Testis (tissue), 3 donors: Measurements from ENCODE around the gene ABCG1. TPM values are rescaled to one million over a fixed set of nuclear protein-coding genes. Genes with fewer than 3 reads are reported as not detected.

Source experiments
- DNase-seq: peaks from one replicate; pipeline ENCODE4 v3.0.0-alpha.2; 2019
- H3K27ac ChIP-seq, 2 donors: fragments of 200-600 bp; sonication (generic); one replicate each; pipeline ENCODE4 v1.5.1; 2019
- H3K27me3 ChIP-seq: fragments of 200-600 bp; sonication (generic); one replicate; pipeline ENCODE4 v1.5.1; 2019
- H3K36me3 ChIP-seq: fragments of 200-600 bp; sonication (generic); one replicate; pipeline ENCODE4 v1.5.1; 2017; ENCODE audit warnings: low read depth; ENCODE audit errors: missing control alignments
- H3K4me1 ChIP-seq: fragments of 200-600 bp; sonication (generic); one replicate; pipeline ENCODE4 v1.5.1; 2019
- H3K4me3 ChIP-seq, 2 donors: fragments of 200-600 bp; sonication (generic); one replicate each; pipeline ENCODE4 v1.5.1; 2017 to 2019
- H3K9me3 ChIP-seq: fragments of 200-600 bp; sonication (generic); one replicate; pipeline ENCODE4 v1.5.1; 2017
- POLR2A ChIP-seq: fragments of 450-650 bp; IDR thresholded peaks from one replicate; pipeline ENCODE4 v1.6.1; 2017; ENCODE audit warnings: antibody characterized with exemption, mild to moderate bottlenecking, moderate library complexity
- WGBS, 2 donors: methylation state at CpG; one replicate each; pipeline ENCODE4 v1.1.5; 2018; 5-methylcytosine and 5-hydroxymethylcytosine counted together
- intact Hi-C: fragments of 100-400 bp; cut with DNase I; formaldehyde crosslinking; loops from one replicate; pipeline ENCODE4 v1.15.1; 2023; ENCODE audit warnings: low total_unique reads
- polyA plus RNA-seq: library from polyadenylated mRNA; stranded (reverse); fragments of 350-450 nt; fragmentation: Illumina TruSeq; extraction: RNeasy Lipid Tissue Mini Kit (QIAGEN cat#74804); gene quantifications from one replicate; pipeline ENCODE4 v1.2.3, GENCODE V29; 2014; ENCODE audit warnings: low read depth, low replicate concordance; ENCODE audit not compliant: insufficient read depth
- total RNA-seq, 2 donors: library from RNA; depleted of rRNA; stranded (reverse); fragments of >200 nt; gene quantifications; one replicate each; pipeline ENCODE4 v1.2.3, GENCODE V29; 2016
- TF ChIP-seq, protein P1 (sequence below), 3 experiments: fragments of 450-650 bp in 2 of 3; fragments of 200-600 bp in 1 of 3; sonication (generic) in 1 of 3; IDR thresholded peaks; one replicate each; pipeline ENCODE4 v1.5.1; 2016 to 2019; ENCODE audit warnings: antibody characterized with exemption in 3 of 3, mild to moderate bottlenecking in 2 of 3, moderate library complexity in 1 of 3

Gene ABCG1
- total and polyA plus RNA-seq, 3 donors from 2014 or later, result 4.6 to 5.9 (median 5.1) TPM

DNA sequence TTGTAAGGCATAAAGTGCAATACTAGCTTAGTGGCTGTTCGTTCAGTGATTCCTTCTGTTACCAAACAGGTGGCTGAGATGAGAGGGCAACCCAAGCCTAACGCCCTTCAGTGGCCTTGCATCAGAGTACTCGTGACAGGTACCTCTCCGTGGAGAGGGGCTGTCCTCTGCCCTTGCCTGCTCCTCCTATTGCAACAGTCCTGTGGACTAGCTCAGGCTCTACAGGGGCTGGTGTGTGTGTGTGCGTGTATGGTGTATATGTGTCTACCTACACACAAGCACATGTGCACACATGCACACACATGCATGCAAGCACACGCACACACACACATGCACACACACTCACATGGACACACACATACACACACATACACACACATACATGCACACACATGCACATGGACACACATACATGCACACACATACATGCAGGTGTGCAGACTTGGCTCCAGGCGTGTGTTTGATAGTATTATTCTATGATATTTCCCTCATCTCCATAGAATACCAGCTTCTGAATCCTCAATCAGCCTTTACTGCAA, 81.2 kb downstream of the ABCG1 start:
- H3K27ac ChIP-seq, result no peak overlapping the region
- no peak for DNase-seq
- no peak overlapping the region for H3K4me3 ChIP-seq
- 86 to 88% methylated on average over 6 to 7 of the region's 7 CpGs for WGBS, 2 donors
- TF ChIP-seq POLR2A, result no peak
- TF ChIP-seq, protein P1, sequence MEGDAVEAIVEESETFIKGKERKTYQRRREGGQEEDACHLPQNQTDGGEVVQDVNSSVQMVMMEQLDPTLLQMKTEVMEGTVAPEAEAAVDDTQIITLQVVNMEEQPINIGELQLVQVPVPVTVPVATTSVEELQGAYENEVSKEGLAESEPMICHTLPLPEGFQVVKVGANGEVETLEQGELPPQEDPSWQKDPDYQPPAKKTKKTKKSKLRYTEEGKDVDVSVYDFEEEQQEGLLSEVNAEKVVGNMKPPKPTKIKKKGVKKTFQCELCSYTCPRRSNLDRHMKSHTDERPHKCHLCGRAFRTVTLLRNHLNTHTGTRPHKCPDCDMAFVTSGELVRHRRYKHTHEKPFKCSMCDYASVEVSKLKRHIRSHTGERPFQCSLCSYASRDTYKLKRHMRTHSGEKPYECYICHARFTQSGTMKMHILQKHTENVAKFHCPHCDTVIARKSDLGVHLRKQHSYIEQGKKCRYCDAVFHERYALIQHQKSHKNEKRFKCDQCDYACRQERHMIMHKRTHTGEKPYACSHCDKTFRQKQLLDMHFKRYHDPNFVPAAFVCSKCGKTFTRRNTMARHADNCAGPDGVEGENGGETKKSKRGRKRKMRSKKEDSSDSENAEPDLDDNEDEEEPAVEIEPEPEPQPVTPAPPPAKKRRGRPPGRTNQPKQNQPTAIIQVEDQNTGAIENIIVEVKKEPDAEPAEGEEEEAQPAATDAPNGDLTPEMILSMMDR (IDR thresholded peaks at IDR 0.05), result no peak
- intact Hi-C loops, result no loop called here
- no peaks in the 10 kb centered on the region for H3K9me3 ChIP-seq
- no peaks in the 10 kb centered on the region for H3K36me3 ChIP-seq
- H3K27me3 ChIP-seq, result no peaks in the 10 kb centered on the region
- no peaks in the 10 kb centered on the region for H3K4me1 ChIP-seq

DNA sequence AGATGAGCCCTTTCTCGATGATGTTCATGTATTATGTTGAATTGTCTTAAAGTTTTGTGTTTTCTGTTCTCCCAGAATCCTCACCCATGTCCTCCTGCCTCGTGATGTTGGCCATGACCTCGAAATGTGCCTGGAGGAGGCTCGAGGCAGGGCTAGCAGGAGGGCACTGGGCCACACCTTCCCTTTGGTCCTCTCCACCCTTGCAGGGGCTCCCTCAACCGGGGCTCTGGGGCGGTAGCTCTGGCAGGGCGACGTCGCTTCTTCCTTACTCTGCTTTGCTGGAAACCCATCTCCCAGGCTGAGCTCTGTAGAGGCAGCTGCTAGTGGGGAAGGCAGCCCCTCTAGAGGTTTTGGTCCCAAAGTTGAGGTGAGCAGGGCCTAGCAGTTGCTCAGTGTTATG, 82.0 kb downstream of the ABCG1 start:
- Histone ChIP-seq H3K27me3 (no peaks in the 10 kb centered on the region), H3K9me3 (no peaks in the 10 kb centered on the region), H3K36me3 (no peaks in the 10 kb centered on the region), H3K27ac (no peak overlapping the region), H3K4me1 (no peaks in the 10 kb centered on the region), H3K4me3 (no peak overlapping the region)
- TF ChIP-seq, protein P1 (IDR thresholded peaks at IDR 0.05), result no peak
- no peak for TF ChIP-seq POLR2A
- intact Hi-C loops, result no loop called here
- WGBS, 2 donors, result 93 to 96% methylated on average over 9 of the region's 9 CpGs
- DNase-seq, result no peak

DNA sequence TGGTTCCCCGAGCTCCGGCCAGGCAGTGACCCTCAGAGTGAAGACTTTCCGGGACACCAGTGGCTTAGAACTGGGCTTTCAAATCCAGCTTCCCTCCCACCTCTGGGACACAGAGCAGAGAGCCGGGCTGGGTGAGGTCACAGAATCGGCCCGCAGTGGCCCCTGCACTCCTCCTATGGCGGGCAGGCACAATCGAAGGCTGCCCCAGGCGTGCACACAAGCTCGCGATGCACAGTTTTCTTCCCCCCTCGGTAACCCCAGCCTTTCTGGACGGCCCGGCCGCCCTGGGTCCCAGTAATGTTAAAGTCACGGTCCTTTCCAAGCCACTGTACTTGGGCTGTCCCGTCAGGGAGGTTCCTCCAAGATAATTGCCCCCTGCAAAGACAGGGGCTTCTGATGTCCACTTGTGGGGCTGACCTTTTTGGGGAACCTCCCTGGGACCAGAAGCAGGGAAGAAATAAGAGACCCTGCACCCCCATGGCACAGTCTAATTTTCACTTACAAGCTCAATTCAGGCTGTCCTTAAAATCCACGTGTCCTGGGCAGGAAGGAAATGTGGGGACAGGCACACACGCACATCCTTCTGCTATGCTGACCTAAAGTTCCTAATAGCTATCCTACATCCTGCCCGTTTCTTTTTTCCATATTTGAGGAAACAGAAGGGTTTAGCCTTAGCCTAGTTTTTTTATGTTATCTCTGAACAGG, 82.6 kb downstream of the ABCG1 start:
- no peak overlapping the region for H3K4me3 ChIP-seq
- no peaks in the 10 kb centered on the region for H3K27me3 ChIP-seq
- H3K27ac ChIP-seq, result no peak overlapping the region
- no peaks in the 10 kb centered on the region for H3K36me3 ChIP-seq
- 87 to 92% methylated on average over 17 to 20 of the region's 20 CpGs for WGBS, 2 donors
- H3K9me3 ChIP-seq, result no peaks in the 10 kb centered on the region
- TF ChIP-seq, protein P1 (IDR thresholded peaks at IDR 0.05), result no peak
- no peak for TF ChIP-seq POLR2A
- H3K4me1 ChIP-seq, result no peaks in the 10 kb centered on the region
- intact Hi-C loops, result no loop called here
- no peak for DNase-seq

DNA sequence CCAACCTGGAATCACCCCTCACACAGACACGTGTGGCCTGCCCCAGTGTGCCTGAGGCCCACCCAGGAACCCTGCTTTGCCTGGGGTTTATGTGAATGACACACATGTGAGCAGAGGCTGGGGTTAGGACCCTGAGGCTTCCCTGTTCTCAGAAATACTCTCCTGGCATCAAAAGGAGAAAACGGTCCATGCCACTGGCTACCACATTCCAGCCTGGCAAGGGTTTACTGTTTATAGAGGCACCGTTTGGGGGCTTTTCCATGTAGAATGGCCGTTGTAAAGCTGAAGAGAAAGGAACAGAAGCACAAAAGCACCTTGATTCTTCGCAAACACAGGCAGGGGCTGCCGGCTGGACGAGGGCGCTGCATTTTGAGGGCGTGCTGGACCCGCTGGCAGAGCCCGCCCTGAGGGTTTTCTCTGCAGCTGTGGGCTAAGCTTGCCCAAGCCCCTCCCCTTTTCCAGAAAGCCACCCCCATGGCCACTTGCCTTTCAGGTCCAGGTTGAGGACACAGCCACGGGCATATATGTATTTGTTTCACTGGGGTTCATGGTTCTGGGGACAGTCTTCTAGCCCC, 83.2 kb downstream of the ABCG1 start:
- no peak overlapping the region for H3K4me3 ChIP-seq
- no peak for DNase-seq
- H3K27me3 ChIP-seq, result no peaks in the 10 kb centered on the region
- 77 to 79% methylated on average over 12 of the region's 12 CpGs for WGBS, 2 donors
- TF ChIP-seq POLR2A, result no peak
- TF ChIP-seq, protein P1 (IDR thresholded peaks at IDR 0.05), result no peak
- no peaks in the 10 kb centered on the region for H3K9me3 ChIP-seq
- intact Hi-C loops, result no loop called here
- H3K27ac ChIP-seq, result no peak overlapping the region
- H3K4me1 ChIP-seq, result no peaks in the 10 kb centered on the region
- H3K36me3 ChIP-seq, result no peaks in the 10 kb centered on the region
